RWPE2 (cell line): ENCODE results near the gene C18orf63.

Experiments used
- ATAC-seq: fragments of 200-7000 bp; cut with Tn5 transposase; 3 replicates; pipeline ENCODE4 v1.9.1; 2021; ENCODE audit warnings: low read depth
- DNase-seq: peaks from one replicate; pipeline ENCODE4 v3.0.0-alpha.2; 2020; ENCODE audit warnings: low spot score
- H3K27ac ChIP-seq: fragments of 450-650 bp; 2 replicates; pipeline ENCODE4 v1.5.1; 2017; ENCODE audit warnings: mild to moderate bottlenecking; ENCODE audit not compliant: poor library complexity, severe bottlenecking
- H3K27me3 ChIP-seq: fragments of 250-450 bp; sonication (Bioruptor Pico); 2 replicates; pipeline ENCODE4 v1.5.1; 2021; ENCODE audit warnings: mild to moderate bottlenecking, moderate library complexity; ENCODE audit not compliant: insufficient read depth, poor library complexity, severe bottlenecking
- H3K36me3 ChIP-seq: fragments of 250-450 bp; sonication (Bioruptor Pico); 2 replicates; pipeline ENCODE4 v1.5.1; 2020; ENCODE audit warnings: low read depth, mild to moderate bottlenecking, moderate library complexity
- H3K4me1 ChIP-seq: fragments of 250-450 bp; sonication (Bioruptor Pico); 2 replicates; pipeline ENCODE4 v1.5.1; 2021; ENCODE audit warnings: mild to moderate bottlenecking, moderate library complexity; ENCODE audit not compliant: insufficient read depth, poor library complexity, severe bottlenecking
- H3K4me3 ChIP-seq: fragments of 250-450 bp; sonication (Bioruptor Pico); 2 replicates; pipeline ENCODE4 v1.5.1; 2021; ENCODE audit warnings: mild to moderate bottlenecking, moderate library complexity; ENCODE audit not compliant: severe bottlenecking
- H3K9me3 ChIP-seq: fragments of 250-450 bp; sonication (Bioruptor Pico); 2 replicates; pipeline ENCODE4 v1.5.1; 2021; ENCODE audit warnings: mild to moderate bottlenecking, moderate library complexity; ENCODE audit not compliant: severe bottlenecking
- CTCF ChIP-seq: fragments of 450-650 bp; IDR thresholded peaks from one replicate; pipeline ENCODE4 v1.5.1; 2017; ENCODE audit warnings: mild to moderate bottlenecking, moderate library complexity; ENCODE audit not compliant: poor library complexity, severe bottlenecking

Gene C18orf63

GRCh38 chr18:74281980-74282754 lies 33.5 kb upstream of the C18orf63 start:
- Histone ChIP-seq H3K36me3 (no peaks in the 10 kb centered on the region), H3K4me3 (no peak overlapping the region), H3K4me1 (peaks cover 6% of the 10 kb centered on the region), H3K27me3 (no peaks in the 10 kb centered on the region), H3K27ac (no peak overlapping the region), H3K9me3 (no peaks in the 10 kb centered on the region)
- TF ChIP-seq CTCF = no peak
- DNase-seq (no peak), ATAC-seq (no peak)

DNA sequence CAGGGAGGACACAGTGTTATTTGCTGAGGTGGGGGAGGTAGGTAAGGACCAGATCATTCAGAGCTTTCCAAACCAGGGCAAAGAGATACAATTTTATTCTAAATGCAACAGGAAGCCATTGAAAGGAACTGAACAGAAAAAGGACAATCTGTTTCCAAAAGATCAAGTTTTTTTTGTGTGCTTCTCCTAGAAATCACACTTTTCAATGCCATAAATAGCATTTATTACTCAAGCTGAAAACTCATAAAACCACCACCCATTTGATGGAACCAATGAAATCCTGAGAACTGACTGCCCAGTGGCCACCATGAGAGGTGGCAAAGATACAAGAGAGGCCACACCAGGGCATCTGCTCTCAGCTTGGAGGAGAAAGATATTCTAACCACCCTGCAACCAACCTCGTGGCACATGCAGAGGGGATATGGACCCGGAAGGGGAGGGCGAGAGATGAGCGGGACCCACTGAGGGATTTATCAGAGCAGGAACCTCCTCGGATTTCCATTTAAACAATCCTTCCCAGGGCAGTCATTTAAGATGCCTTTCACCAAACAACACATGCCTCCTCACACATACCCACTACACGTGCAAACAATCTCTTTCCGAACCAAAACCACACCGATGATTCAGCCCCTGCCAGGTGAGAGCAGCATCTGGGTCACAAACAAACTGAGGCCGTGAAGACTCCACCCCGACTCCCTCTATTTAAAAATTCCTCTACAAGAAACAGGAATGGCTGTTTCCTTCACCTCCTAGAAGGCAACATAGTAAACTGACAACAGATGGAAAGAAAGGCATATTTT lies 32.7 kb upstream of the C18orf63 start:
- ATAC-seq (no peak), DNase-seq (no peak)
- Histone ChIP-seq H3K27ac (no peak overlapping the region), H3K27me3 (no peaks in the 10 kb centered on the region), H3K9me3 (no peaks in the 10 kb centered on the region), H3K36me3 (no peaks in the 10 kb centered on the region), H3K4me1 (peaks cover 6% of the 10 kb centered on the region), H3K4me3 (no peak overlapping the region)
- no peak for TF ChIP-seq CTCF

DNA sequence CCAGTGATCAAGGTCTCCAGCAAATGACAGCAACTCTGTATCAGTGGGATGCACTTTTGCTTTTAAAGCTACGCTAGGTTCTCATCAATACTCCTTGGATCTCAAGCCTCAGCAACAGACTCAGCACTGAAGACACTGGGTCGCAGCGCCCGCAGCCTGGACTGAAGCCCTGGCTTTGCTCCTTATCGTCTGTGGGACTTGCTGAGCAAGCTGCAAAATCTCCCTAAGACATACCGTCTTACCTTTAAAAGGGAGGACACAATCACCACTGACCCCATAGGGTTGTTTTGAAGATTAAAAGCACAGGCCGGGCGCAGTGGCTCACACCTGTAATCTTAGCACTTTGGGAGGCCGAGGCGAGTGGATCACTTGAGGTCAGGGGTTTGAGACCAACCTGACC lies 32.0 kb upstream of the C18orf63 start:
- no peak overlapping the region for H3K4me3 ChIP-seq
- no peaks in the 10 kb centered on the region for H3K36me3 ChIP-seq
- no peak overlapping the region for H3K27ac ChIP-seq
- H3K4me1 ChIP-seq = peaks cover 6% of the 10 kb centered on the region
- TF ChIP-seq CTCF = no peak
- no peaks in the 10 kb centered on the region for H3K27me3 ChIP-seq
- H3K9me3 ChIP-seq = no peaks in the 10 kb centered on the region
- no peak for DNase-seq
- no peak for ATAC-seq

GRCh38 chr18:74284191-74284979 lies 31.3 kb upstream of the C18orf63 start:
- DNase-seq = no peak
- no peaks in the 10 kb centered on the region for H3K36me3 ChIP-seq
- H3K4me3 ChIP-seq = no peak overlapping the region
- H3K27me3 ChIP-seq = no peaks in the 10 kb centered on the region
- no peak for ATAC-seq
- peaks cover 6% of the 10 kb centered on the region for H3K4me1 ChIP-seq
- TF ChIP-seq CTCF = no peak
- H3K9me3 ChIP-seq = no peaks in the 10 kb centered on the region
- H3K27ac ChIP-seq = no peak overlapping the region
